GM12891 (cell line): ENCODE data around the gene TMCO1.
"Not testable (repeated sequence)": the region's sequence is repeated elsewhere in the genome, so short reads cannot be mapped to it uniquely, and the experiment has no call there.

Experiments
- POLR2A ChIP-seq: IDR thresholded peaks from 2 replicates; pipeline ENCODE4 v1.6.1; 2011; ENCODE audit warnings: low read depth, low read length, control low read depth
- POLR2AphosphoS5 ChIP-seq: IDR thresholded peaks from 2 replicates; pipeline ENCODE4 v1.6.1; 2011; ENCODE audit warnings: low read depth, low read length, control low read depth

GRCh38 chr1:165778197-165778596 lies 9.5 kb upstream of the TMCO1 start:
- TF ChIP-seq POLR2AphosphoS5, POLR2A: not testable (repeated sequence)
